Left kidney (tissue), 2 donors: ENCODE data around the gene PPP1CA. TPM values are rescaled to one million over a fixed set of nuclear protein-coding genes. Genes with fewer than 3 reads are reported as not detected.

Experiments
- DNase-seq: peaks from one replicate; pipeline ENCODE4 v3.0.0-alpha.2; 2013
- polyA plus RNA-seq: library from polyadenylated mRNA; unstranded; fragments of 120-200 nt; gene quantifications from one replicate; pipeline ENCODE4 v1.2.1, GENCODE V29; 2013; ENCODE audit not compliant: insufficient read length

Gene PPP1CA
- polyA plus RNA-seq, 1 donor: 154 TPM

- DNase-seq: no peak
These were observed 48.9 kb downstream of the PPP1CA start for GRCh38 chr11:67352546-67353316.

GRCh38 chr11:67351275-67352005 lies 50.2 kb downstream of the PPP1CA start:
- DNase-seq: no peak

- DNase-seq: no peak
These were observed 51.7 kb downstream of the PPP1CA start for GRCh38 chr11:67349928-67350465.

- DNase-seq: no peak
These were observed 52.2 kb downstream of the PPP1CA start for GRCh38 chr11:67349457-67349856.

- no peak for DNase-seq
These were observed 52.6 kb downstream of the PPP1CA start for GRCh38 chr11:67349036-67349435.

Other genes starting within 250 kb of the PPP1CA start
- gene GRK2, start 135.4 kb downstream of the PPP1CA start, polyA plus RNA-seq: 52.4 TPM
- gene ANKRD13D, start 112.6 kb downstream of the PPP1CA start, polyA plus RNA-seq: 35.5 TPM
- 22.8 TPM for gene SSH3, start 98.3 kb downstream of the PPP1CA start, polyA plus RNA-seq
- gene POLD4, start 48.3 kb downstream of the PPP1CA start, polyA plus RNA-seq: 25.2 TPM
- 7.0 TPM for gene CLCF1, start 28.3 kb downstream of the PPP1CA start, polyA plus RNA-seq
- 29.6 TPM for gene RAD9A, start 9.9 kb downstream of the PPP1CA start, polyA plus RNA-seq
- 8.2 TPM for gene TBC1D10C, start 2.2 kb upstream of the PPP1CA start, polyA plus RNA-seq
- 4.4 TPM for gene CARNS1, start 13.8 kb upstream of the PPP1CA start, polyA plus RNA-seq
- gene RPS6KB2, start 26.6 kb upstream of the PPP1CA start, polyA plus RNA-seq: 40.4 TPM
- gene PTPRCAP, start 35.8 kb upstream of the PPP1CA start, polyA plus RNA-seq: 2.6 TPM
- gene CORO1B, start 41.6 kb upstream of the PPP1CA start, polyA plus RNA-seq: 55.3 TPM
- not detected for gene GPR152, start 50.9 kb upstream of the PPP1CA start, polyA plus RNA-seq
- 1.0 TPM for gene CABP4, start 53.5 kb upstream of the PPP1CA start, polyA plus RNA-seq
- gene TMEM134, start 67.4 kb upstream of the PPP1CA start, polyA plus RNA-seq: 39.4 TPM
- 51.8 TPM for gene AIP, start 81.2 kb upstream of the PPP1CA start, polyA plus RNA-seq
- gene PITPNM1, start 103.5 kb upstream of the PPP1CA start, polyA plus RNA-seq: 28.6 TPM
- 32.8 TPM for gene CDK2AP2, start 106.3 kb upstream of the PPP1CA start, polyA plus RNA-seq
- 0.35 TPM for gene CABP2, start 121.6 kb upstream of the PPP1CA start, polyA plus RNA-seq
- 672 TPM for gene GSTP1, start 182.0 kb upstream of the PPP1CA start, polyA plus RNA-seq
- 209 TPM for gene NDUFV1, start 205.1 kb upstream of the PPP1CA start, polyA plus RNA-seq
- 3.8 TPM for gene NUDT8, start 228.1 kb upstream of the PPP1CA start, polyA plus RNA-seq
- gene TBX10, start 237.9 kb upstream of the PPP1CA start, polyA plus RNA-seq: not detected
- 22.2 TPM for gene ACY3, start 248.9 kb upstream of the PPP1CA start, polyA plus RNA-seq